Fibroblast of mammary gland (primary cell): Measurements from ENCODE around the gene PER1.

Experiments
- DNase-seq: peaks from one replicate; pipeline ENCODE4 v3.0.0-alpha.2; 2010; ENCODE audit warnings: low read depth
- H3K4me3 ChIP-seq: 2 replicates; pipeline ENCODE4 v1.5.1; 2011; ENCODE audit warnings: low read depth, mild to moderate bottlenecking, low read length, moderate library complexity; ENCODE audit not compliant: control insufficient read depth
- TF ChIP-seq, protein P1 (sequence below): conservative IDR thresholded peaks from 2 replicates; pipeline ENCODE4 v1.5.1; 2011; ENCODE audit warnings: low read depth, low read length, inconsistent platforms; ENCODE audit not compliant: control insufficient read depth, insufficient read depth

PER1 gene

GRCh38 chr17:8152112-8152775 lies at the start of gene PER1:
Gene PER1 (minus strand): TSS chr17:8152404. CDS start chr17:8150706, 1,698 bp downstream.
- TF ChIP-seq, protein P1, sequence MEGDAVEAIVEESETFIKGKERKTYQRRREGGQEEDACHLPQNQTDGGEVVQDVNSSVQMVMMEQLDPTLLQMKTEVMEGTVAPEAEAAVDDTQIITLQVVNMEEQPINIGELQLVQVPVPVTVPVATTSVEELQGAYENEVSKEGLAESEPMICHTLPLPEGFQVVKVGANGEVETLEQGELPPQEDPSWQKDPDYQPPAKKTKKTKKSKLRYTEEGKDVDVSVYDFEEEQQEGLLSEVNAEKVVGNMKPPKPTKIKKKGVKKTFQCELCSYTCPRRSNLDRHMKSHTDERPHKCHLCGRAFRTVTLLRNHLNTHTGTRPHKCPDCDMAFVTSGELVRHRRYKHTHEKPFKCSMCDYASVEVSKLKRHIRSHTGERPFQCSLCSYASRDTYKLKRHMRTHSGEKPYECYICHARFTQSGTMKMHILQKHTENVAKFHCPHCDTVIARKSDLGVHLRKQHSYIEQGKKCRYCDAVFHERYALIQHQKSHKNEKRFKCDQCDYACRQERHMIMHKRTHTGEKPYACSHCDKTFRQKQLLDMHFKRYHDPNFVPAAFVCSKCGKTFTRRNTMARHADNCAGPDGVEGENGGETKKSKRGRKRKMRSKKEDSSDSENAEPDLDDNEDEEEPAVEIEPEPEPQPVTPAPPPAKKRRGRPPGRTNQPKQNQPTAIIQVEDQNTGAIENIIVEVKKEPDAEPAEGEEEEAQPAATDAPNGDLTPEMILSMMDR, result no peak

DNA sequence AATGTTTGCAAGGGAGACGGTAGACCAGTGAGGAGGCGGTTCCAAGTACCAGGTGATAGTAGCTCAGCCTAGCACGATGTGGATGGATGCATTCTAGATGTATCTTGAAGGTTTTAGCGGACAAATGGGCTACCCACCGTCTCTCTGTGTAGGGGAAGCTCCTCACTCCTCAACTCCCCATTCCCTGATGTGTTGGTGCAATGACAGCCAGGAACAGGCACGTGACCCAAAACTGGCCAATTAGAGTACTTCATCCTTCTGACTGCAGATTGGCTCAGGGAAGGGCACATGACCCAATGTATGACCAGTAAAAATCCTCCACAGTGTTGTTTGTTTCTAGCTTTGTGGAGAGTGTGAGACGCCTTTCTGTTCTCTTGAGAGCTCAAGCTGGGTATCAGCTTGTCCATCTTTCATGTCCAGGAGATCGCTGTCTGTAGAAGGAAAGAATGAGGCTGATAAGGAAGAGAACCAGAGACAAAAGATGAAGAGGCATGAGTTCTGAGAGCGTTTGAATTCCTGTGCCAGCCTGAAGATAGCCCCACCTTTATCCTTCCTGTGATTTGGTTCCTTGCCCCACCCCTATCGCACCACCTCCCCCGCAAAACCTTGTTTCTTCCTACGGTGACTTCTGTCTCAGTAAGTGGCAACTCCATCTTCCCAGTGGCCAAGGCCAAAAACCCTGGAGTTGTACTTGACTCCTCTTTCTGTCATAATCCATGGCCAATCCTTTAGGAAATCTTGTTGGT lies 40.0 kb upstream of the PER1 start:
- TF ChIP-seq, protein P1, result no peak
- peak; percentile 95 for DNase-seq
- H3K4me3 ChIP-seq, result peak overlapping the region; percentile 41

More at GRCh38 chr17:8152112-8152775, at the start of gene PER1:
- H3K4me3 ChIP-seq, result peak within 1 kb of the TSS; percentile 97
- DNase-seq, result peak; percentile 97

DNA sequence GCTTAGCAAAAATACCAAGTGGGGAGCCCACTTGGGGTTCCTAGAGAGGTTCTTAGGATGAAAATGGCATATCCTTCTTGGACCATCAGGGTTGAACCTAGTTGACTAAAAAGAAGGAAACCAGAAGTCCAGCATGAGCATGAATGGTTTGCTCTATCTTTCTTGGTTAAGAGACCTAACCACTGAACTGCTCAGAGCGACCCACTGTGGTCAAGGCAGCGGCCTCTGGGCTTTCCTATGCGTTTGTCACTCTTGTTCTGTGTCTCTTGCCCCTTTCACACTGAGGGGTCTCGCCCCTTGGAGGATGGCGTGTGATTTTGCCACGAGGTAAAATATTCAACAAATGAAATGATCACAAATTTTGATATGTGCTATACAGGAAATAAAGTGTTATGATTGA lies 38.3 kb upstream of the PER1 start:
- no peak for DNase-seq
- peak overlapping the region; percentile 71 for H3K4me3 ChIP-seq

GRCh38 chr17:8189711-8190477 lies 37.7 kb upstream of the PER1 start, which contains the start of gene BORCS6:
Gene BORCS6 (minus strand): TSS chr17:8190180. CDS start chr17:8190140, 40 bp downstream.
- peak; percentile 98 for DNase-seq
- TF ChIP-seq, protein P1, result no peak
- H3K4me3 ChIP-seq, result peak within 1 kb of the TSS; percentile 71

More for the DNA sequence above, 38.3 kb upstream of the PER1 start:
- TF ChIP-seq, protein P1, result no peak

DNA sequence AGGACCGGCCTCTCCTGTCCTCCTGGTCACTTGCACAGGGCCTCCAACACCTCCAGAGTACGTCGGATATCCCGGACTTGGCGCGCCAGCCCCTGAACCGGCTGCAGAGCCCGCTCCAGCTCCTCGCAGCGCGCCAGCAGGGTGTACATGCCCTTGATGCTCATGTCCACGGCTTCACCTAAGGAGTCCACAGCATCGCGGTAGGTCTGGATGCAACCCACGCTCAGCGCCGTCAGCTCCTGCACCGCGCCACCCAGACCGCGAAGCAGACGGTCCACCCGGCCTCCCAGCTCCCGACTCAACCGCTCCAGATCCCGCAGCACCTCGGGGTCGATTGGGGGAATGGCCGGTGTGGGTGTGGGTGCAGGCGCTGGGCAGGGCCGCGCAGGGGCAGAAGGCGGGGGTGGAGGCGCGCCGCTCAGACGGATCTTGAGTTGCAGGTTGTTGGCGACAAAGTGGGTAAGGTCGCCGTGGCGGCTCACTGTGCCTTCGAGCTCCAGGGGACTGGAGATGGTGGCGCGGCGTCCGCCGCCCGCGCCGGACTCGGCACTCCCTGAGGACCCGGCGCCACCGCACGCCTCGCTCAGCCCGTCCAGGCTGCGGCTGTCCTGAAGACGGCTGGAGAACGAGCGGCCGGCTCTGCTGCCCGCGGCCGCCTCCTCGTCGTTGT lies 37.0 kb upstream of the PER1 start:
- peak overlapping the region; percentile 71 for H3K4me3 ChIP-seq
- no peak for DNase-seq
- TF ChIP-seq, protein P1, result no peak

GRCh38 chr17:8188263-8188839 lies 36.1 kb upstream of the PER1 start:
- H3K4me3 ChIP-seq, result peak overlapping the region; percentile 71
- TF ChIP-seq, protein P1, result no peak
- DNase-seq, result no peak
